NCI-H187 treated with DMSO at 0.1 percent for 48 hours (cell line): Measurements from ENCODE around the gene DYNC1H1.

Source experiments
- DNase-seq: peaks from one replicate; lab custom pipeline; 2025; lab: John Stamatoyannopoulos, UW

DYNC1H1 gene

DNA sequence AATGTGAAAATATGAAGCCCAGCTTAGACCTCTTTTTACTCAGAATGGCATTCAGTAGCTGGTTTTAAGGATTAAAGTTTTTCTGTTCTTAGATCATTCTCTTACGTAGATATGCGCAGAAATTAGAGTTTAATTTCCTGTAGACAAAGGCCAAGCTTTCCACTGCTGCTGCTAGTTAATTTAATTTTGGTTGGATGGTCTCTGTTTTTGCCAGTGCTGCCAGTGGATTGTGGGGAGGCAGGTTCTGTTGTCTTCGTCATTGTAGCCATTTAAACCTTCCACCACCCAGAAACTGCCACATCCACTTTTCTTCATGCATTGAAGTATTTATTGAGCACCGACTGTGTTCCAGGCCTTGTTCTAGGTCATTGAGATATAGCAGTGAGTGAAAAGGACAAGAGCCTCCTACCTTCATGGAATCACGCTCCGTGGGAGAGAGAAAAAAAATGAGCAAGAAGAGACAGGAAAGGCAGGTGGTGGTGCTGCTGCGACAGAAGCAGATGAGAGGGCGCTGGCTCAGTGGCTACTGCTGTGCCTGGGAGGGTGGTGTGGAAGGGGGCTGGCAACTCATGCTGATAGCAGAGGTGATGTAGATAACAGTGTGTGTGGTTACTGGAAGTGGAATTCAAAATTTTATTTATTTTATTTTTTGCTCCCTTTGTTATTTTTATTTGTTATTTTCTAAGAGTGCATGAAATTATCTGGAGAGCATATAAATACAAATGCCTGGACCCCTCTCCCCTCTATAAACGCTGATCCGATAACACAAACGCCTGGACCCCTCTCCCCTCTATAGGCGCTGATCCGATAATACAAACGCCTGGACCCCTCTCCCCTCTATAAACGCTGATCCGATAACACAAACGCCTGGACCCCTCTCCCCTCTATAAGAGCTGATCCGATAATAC lies 33.3 kb downstream of the DYNC1H1 start:
- DNase-seq, result no peak

DNA sequence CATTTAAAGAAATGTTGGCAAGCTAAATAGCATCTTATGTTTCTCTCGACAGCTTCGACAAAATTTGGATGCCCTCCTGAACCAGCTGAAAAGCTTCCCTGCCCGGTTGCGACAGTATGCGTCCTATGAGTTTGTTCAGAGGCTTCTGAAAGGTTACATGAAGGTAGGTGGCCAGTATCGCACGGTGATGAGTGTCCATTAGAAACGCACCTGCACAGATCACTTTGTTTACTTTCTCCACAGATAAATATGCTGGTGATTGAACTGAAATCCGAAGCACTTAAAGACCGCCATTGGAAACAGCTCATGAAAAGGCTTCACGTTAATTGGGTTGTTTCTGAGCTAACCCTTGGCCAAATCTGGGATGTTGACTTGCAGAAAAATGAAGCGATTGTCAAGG lies 36.5 kb downstream of the DYNC1H1 start:
- no peak for DNase-seq

DNA sequence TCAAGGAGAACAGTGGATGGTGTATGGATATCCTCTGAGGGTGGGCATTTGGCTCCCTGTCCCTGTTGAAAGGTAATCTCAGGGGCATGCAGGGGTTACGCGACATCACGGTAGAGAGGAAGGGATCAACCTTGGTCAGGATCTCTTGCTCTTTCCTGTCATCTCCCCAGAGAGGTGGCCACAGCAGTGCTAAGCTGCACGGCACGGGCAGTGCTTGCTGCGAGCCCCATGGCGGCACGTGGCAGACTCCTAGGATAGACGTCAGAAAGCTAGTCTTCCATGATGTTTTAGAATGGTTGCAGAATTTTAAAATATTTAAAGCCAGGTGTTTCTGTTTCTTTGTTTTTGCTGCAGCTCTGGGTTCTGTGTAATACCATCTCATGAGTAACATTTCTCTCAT lies 41.0 kb downstream of the DYNC1H1 start:
- no peak for DNase-seq

DNA sequence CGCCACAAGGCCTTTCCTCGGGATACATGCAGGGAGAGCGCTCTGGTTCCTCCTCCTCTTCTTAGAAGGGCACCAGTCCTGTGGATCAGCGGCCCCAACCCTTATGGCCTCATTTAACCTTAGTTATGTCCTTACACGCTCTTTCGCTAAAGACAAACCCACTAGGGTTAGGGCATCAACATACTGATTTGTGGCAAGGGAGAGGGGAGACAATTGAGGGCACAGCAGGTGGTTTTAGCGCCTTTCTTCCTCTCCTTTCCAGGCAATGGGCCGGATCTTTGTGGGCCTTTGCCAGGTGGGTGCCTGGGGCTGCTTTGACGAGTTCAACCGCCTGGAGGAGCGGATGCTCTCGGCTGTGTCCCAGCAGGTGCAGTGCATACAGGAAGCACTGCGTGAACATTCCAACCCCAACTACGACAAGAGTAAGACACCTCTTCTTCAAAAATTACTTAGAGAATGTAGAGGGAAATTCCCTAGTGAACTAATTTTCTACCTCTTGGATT lies 43.6 kb downstream of the DYNC1H1 start:
- DNase-seq, result no peak

DNA sequence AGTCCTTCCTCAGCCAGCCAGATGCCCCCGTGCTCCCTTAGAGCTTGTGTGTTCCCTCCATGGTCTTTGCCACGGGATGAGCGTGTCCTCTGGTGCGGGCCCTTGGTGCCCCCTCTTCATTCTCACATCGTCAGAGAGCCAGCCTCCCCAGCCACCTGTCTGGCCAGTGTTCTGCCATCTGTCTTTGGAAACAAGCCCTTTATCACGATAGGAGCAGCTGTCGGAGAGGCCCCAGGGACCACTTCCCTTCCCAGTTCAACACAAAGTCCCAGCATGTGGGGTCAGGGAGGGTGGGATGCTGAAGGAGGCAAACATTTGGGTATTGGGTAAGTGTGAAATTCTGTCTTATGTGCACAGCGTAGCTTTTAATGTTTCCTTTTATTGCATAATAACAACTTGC lies 44.5 kb downstream of the DYNC1H1 start:
- DNase-seq, result no peak

DNA sequence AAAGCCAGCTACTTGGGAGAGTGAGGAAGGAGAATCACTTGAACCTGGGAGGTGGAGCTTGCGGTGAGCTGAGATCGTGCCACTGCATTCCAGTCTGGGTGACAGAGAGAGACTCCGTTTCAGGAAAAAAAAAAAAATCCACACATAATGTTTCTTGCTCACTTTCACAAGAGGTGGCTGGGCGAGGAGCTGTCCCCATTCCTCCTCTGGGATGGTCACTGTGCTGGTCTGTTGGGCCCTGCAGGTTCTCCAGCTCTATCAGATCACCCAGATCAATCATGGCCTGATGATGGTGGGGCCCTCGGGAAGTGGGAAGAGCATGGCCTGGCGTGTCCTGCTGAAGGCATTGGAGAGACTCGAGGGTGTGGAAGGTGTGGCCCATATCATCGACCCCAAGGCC lies 47.3 kb downstream of the DYNC1H1 start:
- no peak for DNase-seq

DNA sequence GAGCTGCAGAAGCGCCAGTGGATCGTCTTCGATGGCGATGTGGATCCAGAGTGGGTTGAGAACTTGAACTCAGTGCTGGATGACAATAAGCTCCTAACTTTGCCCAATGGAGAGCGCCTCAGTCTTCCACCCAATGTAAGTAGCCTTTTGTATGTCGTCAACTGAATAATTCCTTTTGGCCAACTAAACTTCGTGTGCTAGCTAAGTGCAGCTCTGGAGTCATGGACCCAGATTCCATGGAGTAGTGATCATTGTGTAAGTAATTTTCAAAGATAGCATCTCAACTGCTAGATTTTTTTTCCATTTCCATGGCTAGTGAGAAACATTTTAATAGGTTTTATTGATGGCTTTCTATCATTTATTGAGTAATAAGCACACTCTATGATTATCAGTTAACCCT lies 48.0 kb downstream of the DYNC1H1 start:
- no peak for DNase-seq

DNA sequence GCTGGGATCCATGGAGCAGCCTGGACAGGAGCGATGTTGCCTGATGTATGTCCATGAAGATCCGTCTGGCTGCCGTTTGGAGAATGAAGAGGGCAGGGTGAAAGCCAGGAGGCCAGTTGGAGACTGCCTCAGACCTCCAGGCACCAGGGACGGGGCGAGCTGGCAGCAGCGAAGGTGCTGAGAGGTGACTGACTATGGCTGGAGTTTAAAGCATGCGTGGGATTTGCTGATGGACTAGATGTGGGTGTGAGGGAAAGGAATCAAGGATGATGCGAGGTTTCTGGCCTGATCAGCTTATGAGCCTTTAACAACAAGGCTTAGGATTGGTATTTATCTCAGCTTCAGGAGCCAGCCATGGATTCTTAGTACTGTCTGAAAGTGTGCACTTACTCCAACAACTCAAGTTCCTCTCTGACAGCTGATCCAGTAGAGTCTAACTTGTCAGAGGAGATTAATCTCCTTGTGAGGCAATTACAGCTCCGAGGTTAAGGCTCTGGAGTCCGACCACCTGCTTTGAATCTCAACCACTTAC lies 49.4 kb downstream of the DYNC1H1 start:
- DNase-seq, result no peak

DNA sequence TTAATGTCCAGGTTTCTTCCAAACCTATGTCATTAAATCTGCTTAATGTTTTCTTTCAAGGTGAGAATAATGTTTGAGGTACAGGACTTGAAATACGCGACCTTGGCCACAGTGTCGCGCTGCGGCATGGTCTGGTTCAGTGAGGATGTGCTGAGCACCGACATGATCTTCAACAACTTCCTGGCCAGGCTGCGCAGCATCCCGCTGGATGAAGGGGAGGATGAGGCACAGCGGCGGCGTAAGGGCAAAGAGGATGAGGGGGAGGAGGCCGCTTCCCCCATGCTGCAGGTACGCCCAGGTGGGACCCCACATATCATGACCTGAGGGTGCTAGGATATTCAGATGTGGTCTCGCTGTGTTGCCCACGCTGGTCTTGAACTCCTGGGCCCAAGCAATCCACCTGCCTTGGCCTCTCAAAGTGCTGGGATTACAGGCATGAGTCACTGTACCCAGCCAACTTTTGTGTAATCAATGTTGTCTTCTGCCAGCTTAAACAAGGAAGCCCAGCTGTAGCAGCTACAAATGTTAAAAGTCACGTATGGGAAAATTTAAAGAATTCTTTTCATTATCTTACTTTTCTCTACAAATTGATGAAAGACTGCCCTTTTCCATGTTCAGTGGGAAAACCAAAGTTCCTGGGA lies 50.8 kb downstream of the DYNC1H1 start:
- DNase-seq, result no peak

DNA sequence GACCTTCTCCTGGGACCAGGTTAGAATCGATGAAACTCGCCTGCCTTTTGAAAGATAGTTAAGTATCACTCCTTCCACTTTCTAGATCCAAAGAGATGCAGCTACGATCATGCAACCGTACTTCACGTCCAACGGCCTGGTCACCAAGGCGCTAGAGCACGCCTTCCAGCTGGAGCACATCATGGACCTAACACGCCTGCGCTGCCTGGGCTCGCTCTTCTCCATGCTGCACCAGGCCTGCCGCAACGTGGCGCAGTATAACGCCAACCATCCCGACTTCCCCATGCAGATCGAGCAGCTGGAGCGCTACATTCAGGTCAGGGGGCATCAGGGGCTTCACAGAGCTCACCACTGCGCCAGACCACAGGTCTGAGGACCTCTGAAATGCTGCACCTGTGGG lies 51.4 kb downstream of the DYNC1H1 start:
- DNase-seq, result no peak

DNA sequence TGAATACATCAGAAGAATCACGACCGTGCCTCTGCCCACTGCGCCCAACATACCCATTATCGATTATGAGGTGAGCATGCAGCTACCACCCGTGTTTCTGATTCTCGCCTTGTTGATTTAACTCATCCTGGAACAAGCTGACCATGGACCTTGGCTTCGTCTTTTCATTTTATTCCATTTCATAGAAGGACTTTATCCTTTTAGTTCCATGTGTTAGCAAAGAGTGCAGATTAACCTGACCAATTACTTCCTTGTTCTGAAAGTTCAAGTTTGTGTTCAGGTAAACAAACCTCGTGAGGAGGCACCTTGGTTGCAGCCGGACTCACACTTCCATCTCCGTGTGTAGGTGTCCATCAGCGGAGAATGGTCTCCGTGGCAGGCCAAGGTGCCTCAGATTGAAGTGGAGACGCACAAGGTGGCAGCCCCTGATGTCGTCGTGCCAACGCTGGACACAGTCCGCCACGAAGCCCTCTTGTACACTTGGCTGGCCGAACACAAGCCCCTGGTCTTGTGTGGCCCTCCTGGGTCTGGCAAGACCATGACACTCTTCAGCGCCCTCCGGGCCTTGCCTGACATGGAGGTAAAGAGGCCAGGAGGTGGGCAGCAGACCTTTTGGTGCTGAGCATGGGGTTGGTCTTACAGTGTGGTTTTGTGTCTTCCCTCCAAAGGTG lies 52.2 kb downstream of the DYNC1H1 start:
- no peak for DNase-seq

DNA sequence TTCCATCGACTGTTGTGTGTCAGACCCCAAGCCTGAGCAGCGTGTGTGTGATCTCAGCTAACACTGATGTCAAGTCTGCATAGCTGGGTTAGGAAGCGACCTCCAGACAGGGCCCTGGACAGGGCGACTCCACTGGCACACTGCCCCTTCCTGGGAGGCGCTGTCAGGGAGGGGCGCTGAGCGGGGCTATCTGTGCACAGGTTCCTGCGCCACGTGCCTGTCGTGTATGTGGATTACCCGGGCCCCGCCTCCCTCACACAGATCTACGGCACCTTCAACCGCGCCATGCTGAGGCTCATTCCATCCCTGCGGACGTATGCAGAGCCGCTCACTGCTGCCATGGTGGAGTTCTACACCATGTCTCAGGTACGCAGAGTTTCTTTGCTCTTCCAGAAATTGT lies 53.9 kb downstream of the DYNC1H1 start:
- DNase-seq, result no peak

DNA sequence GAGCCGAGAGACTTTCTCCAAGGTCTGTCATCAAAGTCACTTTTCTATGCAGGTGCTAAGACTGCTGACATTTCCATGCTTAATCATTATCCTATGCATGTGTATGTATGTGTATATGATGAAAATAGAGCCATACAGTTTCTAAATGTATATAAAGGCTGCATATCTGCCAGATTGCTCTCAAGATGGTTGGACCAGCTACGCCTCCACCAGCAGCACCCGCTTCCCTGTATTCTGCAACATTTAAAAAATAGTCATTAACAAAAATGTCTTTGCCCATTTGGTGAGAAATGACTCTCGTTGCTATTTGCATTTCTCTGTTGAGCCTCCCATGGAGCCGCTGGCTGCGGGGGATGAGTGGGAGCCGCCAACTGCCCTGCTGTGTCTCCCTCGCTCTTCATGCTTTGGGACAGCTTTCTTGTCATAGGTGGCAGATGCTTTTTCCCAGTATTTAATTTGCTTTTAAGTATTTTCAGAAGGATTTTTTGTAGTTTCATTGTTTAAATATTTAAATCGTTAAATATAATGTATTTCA lies 54.7 kb downstream of the DYNC1H1 start:
- no peak for DNase-seq

DNA sequence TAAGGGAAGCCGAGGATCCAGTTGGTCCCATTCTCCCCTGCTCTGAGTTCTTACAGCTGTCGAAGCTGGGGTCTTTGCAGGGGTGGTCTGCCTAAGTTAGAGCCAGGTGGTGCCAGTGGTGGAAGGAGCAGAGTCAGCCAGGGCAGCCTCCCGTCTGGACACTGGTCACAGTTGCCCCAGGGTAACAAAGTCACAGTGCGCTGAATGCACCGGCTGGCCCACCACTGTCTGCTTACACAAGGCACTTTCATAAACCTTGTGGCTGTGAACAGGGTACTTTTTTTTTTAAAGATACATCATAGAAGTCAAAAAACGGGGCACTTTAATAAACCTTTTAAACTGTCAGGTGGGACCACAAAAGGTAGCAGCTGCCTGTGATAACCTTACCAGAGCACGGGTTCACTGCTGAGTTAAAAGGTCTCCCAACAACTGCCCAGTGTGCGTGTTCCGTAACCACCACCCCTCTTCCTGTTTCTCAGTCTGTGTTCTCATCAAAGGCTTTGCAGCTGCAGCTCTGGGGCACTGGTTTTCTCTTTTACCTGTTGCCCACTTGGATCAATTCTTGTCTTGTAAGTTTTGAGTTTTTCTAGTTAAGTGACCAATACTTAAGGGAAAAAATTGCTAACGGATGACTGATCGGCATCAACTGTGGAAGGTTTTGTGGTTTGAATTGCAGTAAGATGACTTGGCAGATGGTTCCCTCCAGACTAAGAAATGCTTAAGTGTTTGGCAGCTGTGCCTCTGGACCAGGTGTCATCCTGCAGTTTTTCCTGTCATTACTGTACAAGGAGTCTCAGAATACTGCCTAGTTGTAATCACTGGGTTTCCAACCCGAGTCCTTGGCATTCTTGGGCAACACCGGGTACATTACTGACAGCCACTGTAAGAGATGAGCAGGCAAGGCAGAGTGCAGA lies 55.9 kb downstream of the DYNC1H1 start:
- DNase-seq, result no peak

DNA sequence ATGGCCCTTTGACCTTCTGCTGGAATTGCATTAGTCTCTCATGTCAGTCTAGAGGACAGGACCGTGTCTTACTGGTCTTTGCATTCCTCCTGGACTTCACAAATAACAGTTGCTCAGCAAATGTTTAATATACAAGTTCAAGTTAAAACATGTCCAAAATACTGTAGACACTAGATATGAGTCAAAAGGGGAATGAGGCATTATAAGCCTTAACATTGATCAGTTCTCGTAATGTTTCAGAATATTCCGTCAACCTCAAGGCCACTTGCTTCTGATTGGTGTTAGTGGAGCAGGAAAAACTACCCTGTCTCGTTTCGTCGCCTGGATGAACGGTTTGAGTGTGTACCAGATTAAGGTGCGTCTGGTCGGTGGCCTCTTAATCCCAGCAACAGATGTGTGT lies 62.6 kb downstream of the DYNC1H1 start:
- DNase-seq, result no peak

DNA sequence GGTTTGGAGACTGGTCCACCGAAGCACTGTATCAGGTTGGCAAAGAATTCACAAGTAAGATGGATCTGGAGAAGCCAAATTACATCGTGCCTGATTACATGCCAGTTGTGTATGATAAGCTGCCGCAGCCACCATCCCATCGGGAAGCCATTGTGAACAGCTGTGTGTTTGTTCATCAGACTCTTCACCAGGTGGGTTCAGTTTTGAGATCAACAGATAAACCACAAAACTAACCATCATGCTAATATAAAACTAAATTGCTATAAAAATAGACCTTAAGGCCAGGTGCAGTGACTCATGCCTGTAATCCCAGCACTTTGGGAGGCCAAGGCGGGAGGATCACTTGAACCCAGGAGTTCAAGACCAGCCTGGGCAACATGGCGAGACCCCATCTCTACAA lies 63.6 kb downstream of the DYNC1H1 start:
- DNase-seq, result no peak

DNA sequence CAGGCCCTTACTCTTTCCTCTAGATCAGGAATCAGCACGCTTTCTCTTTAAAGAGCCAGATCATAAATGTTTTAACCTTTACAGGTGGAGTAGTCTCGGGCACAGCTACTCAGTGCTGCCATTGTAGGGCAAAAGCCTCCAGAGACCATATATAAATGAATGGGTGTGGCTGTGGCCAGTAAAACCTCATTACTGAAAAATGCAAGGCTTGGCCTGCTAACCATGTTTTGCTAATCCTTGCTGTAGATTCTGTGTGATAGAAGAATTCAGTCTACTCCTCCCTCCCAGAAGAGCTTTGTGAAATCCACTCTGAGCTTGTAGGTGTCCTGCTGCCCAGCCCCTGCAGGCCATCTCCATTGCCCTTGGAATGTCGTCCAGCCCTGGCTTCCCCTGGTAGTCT lies 64.4 kb downstream of the DYNC1H1 start:
- DNase-seq, result no peak

DNA sequence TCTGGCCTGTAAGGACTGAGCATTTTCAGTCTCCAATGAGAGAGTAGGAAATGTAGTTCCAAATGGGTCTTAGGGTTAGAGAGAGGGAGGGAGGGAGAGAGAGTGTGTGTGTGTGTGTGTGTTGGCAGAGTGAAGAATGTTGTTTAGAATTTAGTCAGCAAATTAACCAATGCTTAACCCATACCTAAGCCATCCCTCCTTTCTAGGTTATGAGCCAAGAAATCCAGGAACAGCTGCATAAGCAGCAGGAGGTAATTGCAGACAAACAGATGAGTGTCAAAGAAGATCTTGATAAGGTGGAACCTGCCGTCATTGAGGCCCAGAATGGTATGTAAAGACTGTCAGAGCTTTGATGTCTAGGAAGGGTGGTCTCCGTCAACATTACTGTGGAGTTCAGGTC lies 65.6 kb downstream of the DYNC1H1 start:
- no peak for DNase-seq

DNA sequence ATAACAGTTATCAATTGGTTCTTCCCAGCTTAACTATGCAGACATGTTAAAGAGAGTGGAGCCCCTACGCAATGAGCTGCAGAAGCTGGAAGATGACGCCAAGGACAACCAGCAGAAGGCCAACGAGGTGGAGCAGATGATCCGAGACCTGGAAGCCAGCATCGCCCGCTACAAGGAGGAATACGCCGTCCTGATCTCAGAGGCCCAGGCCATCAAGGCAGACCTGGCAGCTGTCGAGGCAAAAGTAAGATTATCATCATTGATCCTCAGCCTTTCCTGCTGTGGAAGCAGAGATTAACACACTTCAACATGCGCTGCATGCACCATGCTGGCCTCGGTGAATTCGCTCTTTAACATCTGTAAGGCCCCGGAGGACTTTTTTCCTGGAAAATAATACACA lies 68.9 kb downstream of the DYNC1H1 start:
- no peak for DNase-seq

DNA sequence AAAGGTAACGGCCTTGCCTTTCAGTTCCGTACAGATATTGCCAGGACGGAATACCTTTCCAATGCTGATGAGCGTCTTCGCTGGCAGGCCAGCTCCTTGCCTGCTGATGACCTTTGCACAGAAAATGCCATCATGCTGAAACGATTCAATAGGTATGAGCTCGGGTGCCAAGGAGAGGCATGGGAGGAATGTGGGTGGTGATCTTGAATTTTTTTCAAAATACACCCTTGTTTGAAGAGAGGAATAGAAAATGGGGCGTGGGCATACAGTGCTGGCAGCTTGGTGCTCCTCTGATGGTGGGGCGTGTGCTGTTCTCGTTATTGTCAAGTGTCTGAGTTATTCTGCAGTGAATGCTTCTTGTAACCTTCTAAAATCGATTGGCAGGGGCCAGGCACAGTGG lies 69.9 kb downstream of the DYNC1H1 start:
- DNase-seq, result no peak

DNA sequence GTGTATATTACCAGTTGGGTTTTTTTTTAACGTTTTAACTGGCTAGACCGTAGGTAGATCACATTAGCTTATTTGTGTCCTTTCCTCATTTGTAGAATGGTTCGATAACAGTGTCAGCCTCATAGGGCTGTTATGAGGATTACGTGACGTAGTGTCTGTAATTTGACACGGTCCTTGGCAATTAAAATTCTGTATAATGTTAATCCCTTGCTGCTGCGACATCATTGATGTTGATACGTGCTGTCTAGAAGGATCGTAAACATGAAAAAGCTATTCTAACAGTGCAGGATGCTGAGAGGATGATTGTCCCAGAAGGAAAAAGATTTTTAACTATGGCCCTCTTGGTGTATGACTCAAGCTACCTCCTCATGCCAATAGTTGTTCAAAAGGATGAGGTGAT lies 71.5 kb downstream of the DYNC1H1 start:
- no peak for DNase-seq
